Sigmoid colon (tissue), 4 donors: ENCODE data around the gene CSF3.

ENCODE experiments used
- POLR2A ChIP-seq, 2 donors: fragments of 450-650 bp; IDR thresholded peaks; one replicate each; pipeline ENCODE4 v1.6.1; 2016; ENCODE audit warnings: antibody characterized with exemption in 2 of 2, mild to moderate bottlenecking in 2 of 2, moderate library complexity in 2 of 2
- POLR2AphosphoS5 ChIP-seq, 4 donors: sonication (generic); formaldehyde crosslinking; IDR thresholded peaks; one replicate each; pipeline ENCODE4 v1.6.1; 2017; ENCODE audit warnings: antibody characterized with exemption in 4 of 4

- no peak for TF ChIP-seq POLR2AphosphoS5 (IDR thresholded peaks at IDR 0.05)
- TF ChIP-seq POLR2A (IDR thresholded peaks at IDR 0.05), result no peak
Measured at GRCh38 chr17:40028595-40028994, 13.4 kb downstream of the CSF3 start.
